ENCODE measurements around the gene ESR2.

ESR2 gene

GRCh38 chr14:64218344-64219240 lies 75.6 kb downstream of the ESR2 start:
- Histone ChIP-seq H3K27ac (ENCODE audit: low read depth, low read length) (peak overlapping the region; percentile 64), H3K9me2 (replicated peaks; ENCODE audit: insufficient read depth, low read length) (no peaks in the 10 kb centered on the region), H3K4me3 (ENCODE audit: insufficient read depth, low read length, poor library complexity, severe bottlenecking) (no peak overlapping the region), H2AFZ (ENCODE audit: low read depth, low read length, severe bottlenecking) (no peak overlapping the region), H3F3A (ENCODE audit: insufficient read depth) (peaks cover 14% of the 10 kb centered on the region), H3K4me2 (ENCODE audit: low read depth, low read length, poor library complexity, severe bottlenecking) (no peak overlapping the region), H3K27me3 (ENCODE audit: low read length) (no peaks in the 10 kb centered on the region), H4K20me1 (ENCODE audit: low read depth, low read length) (no peaks in the 10 kb centered on the region), H3K79me2 (ENCODE audit: insufficient read depth, low read length) (no peaks in the 10 kb centered on the region), H3K9ac (ENCODE audit: low read length) (peak overlapping the region; percentile 7; the same call in 1 of the 2 replicates), H3K9me3 (ENCODE audit: insufficient read depth, low read length) (no peaks in the 10 kb centered on the region), H3K36me3 (ENCODE audit: low read length) (peaks cover 40% of the 10 kb centered on the region; the same call in 1 of the 2 replicates)
- TF ChIP-seq EZH2phosphoT487 (conservative IDR thresholded peaks at IDR 0.05; ENCODE audit: low read length) (no peak), CTCF (IDR thresholded peaks at IDR 0.05; ENCODE audit: insufficient read depth, low read length, poor library complexity, severe bottlenecking) (no peak)

GRCh38 chr14:64217834-64218233 lies 76.3 kb downstream of the ESR2 start:
- Histone ChIP-seq H3K36me3 (ENCODE audit: low read length) (peaks cover 40% of the 10 kb centered on the region; the same call in 1 of the 2 replicates), H3K4me2 (ENCODE audit: low read depth, low read length, poor library complexity, severe bottlenecking) (peak overlapping the region; percentile 9), H3K27me3 (ENCODE audit: low read length) (no peaks in the 10 kb centered on the region), H3K4me3 (ENCODE audit: insufficient read depth, low read length, poor library complexity, severe bottlenecking) (no peak overlapping the region), H2AFZ (ENCODE audit: low read depth, low read length, severe bottlenecking) (no peak overlapping the region), H3K79me2 (ENCODE audit: insufficient read depth, low read length) (no peaks in the 10 kb centered on the region), H3K9me3 (ENCODE audit: insufficient read depth, low read length) (no peaks in the 10 kb centered on the region), H3F3A (ENCODE audit: insufficient read depth) (peaks cover 14% of the 10 kb centered on the region; the same call in 1 of the 2 replicates), H4K20me1 (ENCODE audit: low read depth, low read length) (no peaks in the 10 kb centered on the region), H3K27ac (ENCODE audit: low read depth, low read length) (peak overlapping the region; percentile 64), H3K9ac (ENCODE audit: low read length) (peak overlapping the region; percentile 7; the same call in 1 of the 2 replicates), H3K9me2 (replicated peaks; ENCODE audit: insufficient read depth, low read length) (no peaks in the 10 kb centered on the region)
- TF ChIP-seq EZH2phosphoT487 (conservative IDR thresholded peaks at IDR 0.05; ENCODE audit: low read length) (no peak), CTCF (IDR thresholded peaks at IDR 0.05; ENCODE audit: insufficient read depth, low read length, poor library complexity, severe bottlenecking) (no peak)

DNA sequence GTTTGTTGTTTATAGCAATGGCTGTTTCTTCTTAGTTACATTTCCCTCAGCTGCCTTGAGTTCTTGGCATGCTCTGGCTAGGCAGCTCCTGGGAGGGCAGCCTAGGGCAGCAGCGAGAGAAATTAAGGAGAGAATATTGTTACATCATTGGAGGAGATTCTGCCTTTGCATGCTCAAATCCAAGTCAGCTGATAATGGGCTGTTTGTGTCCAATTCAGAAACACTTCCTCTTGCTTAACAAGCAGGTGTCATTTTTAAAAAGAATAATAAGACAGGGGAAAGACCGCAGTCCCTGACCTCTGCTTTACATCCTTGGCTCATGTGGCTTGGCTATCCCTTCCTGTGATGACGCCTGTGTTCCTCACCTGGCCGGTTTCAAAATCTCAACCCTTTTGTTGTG lies 76.9 kb downstream of the ESR2 start:
- Histone ChIP-seq H3K9ac (ENCODE audit: low read length) (peak overlapping the region; percentile 2; the same call in 1 of the 2 replicates), H3K36me3 (ENCODE audit: low read length) (peaks cover 43% of the 10 kb centered on the region; the same call in 1 of the 2 replicates), H3K4me2 (ENCODE audit: low read depth, low read length, poor library complexity, severe bottlenecking) (peak overlapping the region; percentile 9), H2AFZ (ENCODE audit: low read depth, low read length, severe bottlenecking) (no peak overlapping the region), H3K9me3 (ENCODE audit: insufficient read depth, low read length) (no peaks in the 10 kb centered on the region), H3K79me2 (ENCODE audit: insufficient read depth, low read length) (no peaks in the 10 kb centered on the region), H3K27ac (ENCODE audit: low read depth, low read length) (peak overlapping the region; percentile 64), H4K20me1 (ENCODE audit: low read depth, low read length) (no peaks in the 10 kb centered on the region), H3K4me3 (ENCODE audit: insufficient read depth, low read length, poor library complexity, severe bottlenecking) (no peak overlapping the region), H3K9me2 (replicated peaks; ENCODE audit: insufficient read depth, low read length) (no peaks in the 10 kb centered on the region), H3F3A (ENCODE audit: insufficient read depth) (peaks cover 14% of the 10 kb centered on the region; the same call in 1 of the 2 replicates), H3K27me3 (ENCODE audit: low read length) (no peaks in the 10 kb centered on the region)
- no peak for TF ChIP-seq CTCF (IDR thresholded peaks at IDR 0.05; ENCODE audit: insufficient read depth, low read length, poor library complexity, severe bottlenecking)
- no peak for TF ChIP-seq EZH2phosphoT487 (conservative IDR thresholded peaks at IDR 0.05; ENCODE audit: low read length)

All from SU-DHL-6 (cell line).